ENCODE results near the gene ZNRD2. TPM values are rescaled to one million over a fixed set of nuclear protein-coding genes. Genes with fewer than 3 reads are reported as not detected.

The ZNRD2 gene
- total RNA-seq, 1 donor from 2014 or later, result 40.9 TPM

DNA sequence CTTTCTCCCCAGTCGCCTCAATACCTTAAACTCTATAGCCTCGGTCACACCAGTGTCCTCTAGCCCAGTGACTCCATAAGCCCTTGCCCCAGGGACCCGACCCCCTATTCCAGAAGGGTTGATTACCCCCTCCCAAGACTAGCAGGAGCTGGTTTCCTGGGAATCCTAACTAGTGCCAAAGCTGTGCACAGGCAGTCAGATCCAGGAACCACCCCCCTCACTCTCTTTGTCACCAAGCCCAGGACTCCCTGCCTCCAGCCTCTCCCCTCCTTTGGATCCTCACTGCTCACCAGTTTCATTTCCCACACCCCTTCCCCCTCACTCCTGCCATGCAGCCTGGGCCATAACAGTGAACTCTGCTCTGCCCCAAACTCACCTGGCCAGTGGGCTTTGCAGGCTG lies 21.9 kb upstream of the ZNRD2 start:
- H3K4me1 Mint-ChIP-seq, result peaks cover 62% of the 10 kb centered on the region
- ATAC-seq (ENCODE audit: low read depth) (no peak), DNase-seq (no peak)
- no peaks in the 10 kb centered on the region for H3K9me3 Mint-ChIP-seq
- ChIA-PET CTCF (interaction anchor here (1.2 kb wide), 1 partner anchor 8 kb away, joined by 5 read pairs; no protein-coding TSS in a partner anchor), POLR2A (interaction anchor here (0.6 to 1.8 kb wide), 4 partner anchors 8 to 42 kb away, joined by 3 to 7 read pairs (median 5); no protein-coding TSS in a partner anchor)
- H3K27ac Mint-ChIP-seq, result peak overlapping the region; percentile 60
- TF ChIP-seq, protein P1, sequence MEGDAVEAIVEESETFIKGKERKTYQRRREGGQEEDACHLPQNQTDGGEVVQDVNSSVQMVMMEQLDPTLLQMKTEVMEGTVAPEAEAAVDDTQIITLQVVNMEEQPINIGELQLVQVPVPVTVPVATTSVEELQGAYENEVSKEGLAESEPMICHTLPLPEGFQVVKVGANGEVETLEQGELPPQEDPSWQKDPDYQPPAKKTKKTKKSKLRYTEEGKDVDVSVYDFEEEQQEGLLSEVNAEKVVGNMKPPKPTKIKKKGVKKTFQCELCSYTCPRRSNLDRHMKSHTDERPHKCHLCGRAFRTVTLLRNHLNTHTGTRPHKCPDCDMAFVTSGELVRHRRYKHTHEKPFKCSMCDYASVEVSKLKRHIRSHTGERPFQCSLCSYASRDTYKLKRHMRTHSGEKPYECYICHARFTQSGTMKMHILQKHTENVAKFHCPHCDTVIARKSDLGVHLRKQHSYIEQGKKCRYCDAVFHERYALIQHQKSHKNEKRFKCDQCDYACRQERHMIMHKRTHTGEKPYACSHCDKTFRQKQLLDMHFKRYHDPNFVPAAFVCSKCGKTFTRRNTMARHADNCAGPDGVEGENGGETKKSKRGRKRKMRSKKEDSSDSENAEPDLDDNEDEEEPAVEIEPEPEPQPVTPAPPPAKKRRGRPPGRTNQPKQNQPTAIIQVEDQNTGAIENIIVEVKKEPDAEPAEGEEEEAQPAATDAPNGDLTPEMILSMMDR (IDR thresholded peaks at IDR 0.05), result no peak
- no peaks in the 10 kb centered on the region for H3K36me3 Mint-ChIP-seq (ENCODE audit: low read depth)
- no peaks in the 10 kb centered on the region for H3K27me3 Mint-ChIP-seq
- H3K4me3 Mint-ChIP-seq, result no peak overlapping the region
- intact Hi-C loops (cut with micrococcal nuclease), result no loop called here

GRCh38 chr11:65549096-65549495 lies 21.2 kb upstream of the ZNRD2 start:
- POLR2A ChIA-PET, result interaction anchor here (0.6 to 1.8 kb wide), 6 partner anchors 9 to 226 kb away, joined by 3 to 7 read pairs (median 5); no protein-coding TSS in a partner anchor
- Mint-ChIP-seq H3K4me3 (no peak overlapping the region), H3K27ac (no peak overlapping the region), H3K36me3 (ENCODE audit: low read depth) (no peaks in the 10 kb centered on the region), H3K9me3 (no peaks in the 10 kb centered on the region), H3K27me3 (no peaks in the 10 kb centered on the region), H3K4me1 (peaks cover 62% of the 10 kb centered on the region)
- TF ChIP-seq, protein P1 (IDR thresholded peaks at IDR 0.05), result no peak
- CTCF ChIA-PET, result interaction anchor here (1.2 kb wide), 1 partner anchor 8 kb away, joined by 5 read pairs; no protein-coding TSS in a partner anchor
- no peak for ATAC-seq (ENCODE audit: low read depth)
- DNase-seq, result no peak
- intact Hi-C loops (cut with micrococcal nuclease), result no loop called here

- Mint-ChIP-seq H3K4me3 (peak overlapping the region; percentile 24), H3K36me3 (ENCODE audit: low read depth) (no peaks in the 10 kb centered on the region), H3K9me3 (no peaks in the 10 kb centered on the region), H3K4me1 (peaks cover 64% of the 10 kb centered on the region), H3K27ac (peak overlapping the region; percentile 59), H3K27me3 (no peaks in the 10 kb centered on the region)
- intact Hi-C loops (cut with micrococcal nuclease), result loop anchor here (1.0 kb wide), 2 partner anchors 11 to 185 kb away; no protein-coding TSS in a partner anchor
- TF ChIP-seq, protein P1 (IDR thresholded peaks at IDR 0.05), result no peak
- peak; percentile 83 for ATAC-seq (ENCODE audit: low read depth)
- CTCF ChIA-PET, result interaction anchor here (0.5 to 3.7 kb wide), 10 partner anchors 11 to 189 kb away, joined by 3 to 47 read pairs (median 4); partner anchors contain the start of genes EHBP1L1 and ZNRD2
- peak; percentile 69 for DNase-seq
- POLR2A ChIA-PET, result interaction anchor here (0.5 to 3.2 kb wide), 16 partner anchors 9 to 173 kb away, joined by 3 to 38 read pairs (median 3); partner anchors contain the start of genes MALAT1 and ZNRD2
Observed at GRCh38 chr11:65551572-65552387, 18.5 kb upstream of the ZNRD2 start.

DNA sequence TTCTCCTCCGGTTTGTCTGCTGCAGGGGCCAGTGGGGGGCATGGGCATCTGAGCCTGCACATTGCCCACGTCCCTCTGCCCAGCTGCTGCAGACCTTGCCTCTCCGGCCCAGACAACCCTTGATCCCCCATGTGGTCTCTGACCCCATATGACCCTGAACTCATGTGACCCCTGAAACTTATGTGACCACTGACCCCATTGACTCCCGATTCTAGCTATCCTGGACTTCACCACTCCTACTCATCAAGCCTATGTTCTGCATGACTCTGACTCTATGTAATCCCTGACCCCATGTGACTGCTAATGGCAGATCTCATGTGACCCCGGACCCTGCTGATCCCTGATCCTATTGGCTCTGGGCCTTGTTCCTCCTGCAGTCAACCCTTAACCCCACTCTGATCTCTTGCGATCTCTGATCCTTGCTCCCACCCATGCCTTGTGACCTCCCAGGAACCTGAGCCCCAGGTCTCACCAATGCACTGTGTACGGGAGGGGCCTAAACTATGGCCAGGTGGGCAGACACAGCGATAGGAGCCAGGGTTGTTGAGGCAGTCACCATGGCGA lies 17.8 kb upstream of the ZNRD2 start:
- H3K36me3 Mint-ChIP-seq (ENCODE audit: low read depth), result no peaks in the 10 kb centered on the region
- H3K4me1 Mint-ChIP-seq, result peaks cover 63% of the 10 kb centered on the region
- peak overlapping the region; percentile 59 for H3K27ac Mint-ChIP-seq
- ChIA-PET CTCF (interaction anchor here (0.5 to 3.7 kb wide), 6 partner anchors 11 to 190 kb away, joined by 3 to 47 read pairs (median 6); partner anchors contain the start of gene ZNRD2), POLR2A (interaction anchor here (0.5 to 3.2 kb wide), 13 partner anchors 9 to 504 kb away, joined by 3 to 38 read pairs (median 3); partner anchors contain the start of gene ZNRD2)
- no peak for ATAC-seq (ENCODE audit: low read depth)
- intact Hi-C loops (cut with micrococcal nuclease), result loop anchor here (1.0 kb wide), 2 partner anchors 12 to 186 kb away; no protein-coding TSS in a partner anchor
- no peak for DNase-seq
- no peaks in the 10 kb centered on the region for H3K27me3 Mint-ChIP-seq
- peak overlapping the region; percentile 24 for H3K4me3 Mint-ChIP-seq
- H3K9me3 Mint-ChIP-seq, result no peaks in the 10 kb centered on the region
- TF ChIP-seq, protein P1 (IDR thresholded peaks at IDR 0.05), result no peak
